ENCODE measurements around the gene COX6A1.

Gene COX6A1

GRCh38 chr12:120488057-120488640 is 50.2 kb downstream of the COX6A1 start:
- H3K27ac ChIP-seq, result no peak overlapping the region
- no peak for DNase-seq (ENCODE audit: low read depth, low spot score)

GRCh38 chr12:120489018-120489417 is 51.1 kb downstream of the COX6A1 start:
- no peak overlapping the region for H3K27ac ChIP-seq
- no peak for DNase-seq (ENCODE audit: low read depth, low spot score)

GRCh38 chr12:120490325-120490724 is 52.4 kb downstream of the COX6A1 start:
- DNase-seq (ENCODE audit: low read depth, low spot score), result no peak

More at GRCh38 chr12:120490325-120490724, 52.4 kb downstream of the COX6A1 start:
- no peak overlapping the region for H3K27ac ChIP-seq
